ENCODE data around the gene PANK1.
"Not testable (repeated sequence)": the region's sequence is repeated elsewhere in the genome, so short reads cannot be mapped to it uniquely, and the experiment has no call there.

PANK1 gene

GRCh38 chr10:89546651-89547050 is 98.4 kb downstream of the PANK1 start:
- TF ChIP-seq ZNF8 (CRISPR knock-in tag; IDR thresholded peaks at IDR 0.05): peak; percentile 78
- not testable (repeated sequence) for ATAC-seq

- no peak for TF ChIP-seq GLIS3 (CRISPR knock-in tag; IDR thresholded peaks at IDR 0.05)
- TF ChIP-seq BACH2 (CRISPR knock-in tag; IDR thresholded peaks at IDR 0.05; ENCODE audit: borderline replicate concordance): no peak
- no peak for TF ChIP-seq OSR1 (CRISPR knock-in tag; IDR thresholded peaks at IDR 0.05)
- no peak for TF ChIP-seq ZC3H10 (CRISPR knock-in tag; IDR thresholded peaks at IDR 0.05)
- TF ChIP-seq RARB (CRISPR knock-in tag; IDR thresholded peaks at IDR 0.05): no peak
- TF ChIP-seq ZFP3 (CRISPR knock-in tag; IDR thresholded peaks at IDR 0.05): no peak
- no peak for TF ChIP-seq TOX (CRISPR knock-in tag; IDR thresholded peaks at IDR 0.05; ENCODE audit: borderline replicate concordance)
- TF ChIP-seq, protein P1, sequence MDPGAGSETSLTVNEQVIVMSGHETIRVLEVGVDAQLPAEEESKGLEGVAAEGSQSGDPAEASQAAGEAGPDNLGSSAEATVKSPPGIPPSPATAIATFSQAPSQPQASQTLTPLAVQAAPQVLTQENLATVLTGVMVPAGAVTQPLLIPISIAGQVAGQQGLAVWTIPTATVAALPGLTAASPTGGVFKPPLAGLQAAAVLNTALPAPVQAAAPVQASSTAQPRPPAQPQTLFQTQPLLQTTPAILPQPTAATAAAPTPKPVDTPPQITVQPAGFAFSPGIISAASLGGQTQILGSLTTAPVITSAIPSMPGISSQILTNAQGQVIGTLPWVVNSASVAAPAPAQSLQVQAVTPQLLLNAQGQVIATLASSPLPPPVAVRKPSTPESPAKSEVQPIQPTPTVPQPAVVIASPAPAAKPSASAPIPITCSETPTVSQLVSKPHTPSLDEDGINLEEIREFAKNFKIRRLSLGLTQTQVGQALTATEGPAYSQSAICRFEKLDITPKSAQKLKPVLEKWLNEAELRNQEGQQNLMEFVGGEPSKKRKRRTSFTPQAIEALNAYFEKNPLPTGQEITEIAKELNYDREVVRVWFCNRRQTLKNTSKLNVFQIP (CRISPR knock-in tag; IDR thresholded peaks at IDR 0.05; ENCODE audit: borderline replicate concordance, low read depth): no peak
- no peak for TF ChIP-seq TCF4 (CRISPR knock-in tag; IDR thresholded peaks at IDR 0.05; ENCODE audit: borderline replicate concordance)
- TF ChIP-seq CSDC2 (CRISPR knock-in tag; IDR thresholded peaks at IDR 0.05): no peak
- TF ChIP-seq, protein P2, sequence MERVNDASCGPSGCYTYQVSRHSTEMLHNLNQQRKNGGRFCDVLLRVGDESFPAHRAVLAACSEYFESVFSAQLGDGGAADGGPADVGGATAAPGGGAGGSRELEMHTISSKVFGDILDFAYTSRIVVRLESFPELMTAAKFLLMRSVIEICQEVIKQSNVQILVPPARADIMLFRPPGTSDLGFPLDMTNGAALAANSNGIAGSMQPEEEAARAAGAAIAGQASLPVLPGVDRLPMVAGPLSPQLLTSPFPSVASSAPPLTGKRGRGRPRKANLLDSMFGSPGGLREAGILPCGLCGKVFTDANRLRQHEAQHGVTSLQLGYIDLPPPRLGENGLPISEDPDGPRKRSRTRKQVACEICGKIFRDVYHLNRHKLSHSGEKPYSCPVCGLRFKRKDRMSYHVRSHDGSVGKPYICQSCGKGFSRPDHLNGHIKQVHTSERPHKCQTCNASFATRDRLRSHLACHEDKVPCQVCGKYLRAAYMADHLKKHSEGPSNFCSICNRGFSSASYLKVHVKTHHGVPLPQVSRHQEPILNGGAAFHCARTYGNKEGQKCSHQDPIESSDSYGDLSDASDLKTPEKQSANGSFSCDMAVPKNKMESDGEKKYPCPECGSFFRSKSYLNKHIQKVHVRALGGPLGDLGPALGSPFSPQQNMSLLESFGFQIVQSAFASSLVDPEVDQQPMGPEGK (CRISPR knock-in tag; IDR thresholded peaks at IDR 0.05; ENCODE audit: borderline replicate concordance): no peak
- TF ChIP-seq, protein P3, sequence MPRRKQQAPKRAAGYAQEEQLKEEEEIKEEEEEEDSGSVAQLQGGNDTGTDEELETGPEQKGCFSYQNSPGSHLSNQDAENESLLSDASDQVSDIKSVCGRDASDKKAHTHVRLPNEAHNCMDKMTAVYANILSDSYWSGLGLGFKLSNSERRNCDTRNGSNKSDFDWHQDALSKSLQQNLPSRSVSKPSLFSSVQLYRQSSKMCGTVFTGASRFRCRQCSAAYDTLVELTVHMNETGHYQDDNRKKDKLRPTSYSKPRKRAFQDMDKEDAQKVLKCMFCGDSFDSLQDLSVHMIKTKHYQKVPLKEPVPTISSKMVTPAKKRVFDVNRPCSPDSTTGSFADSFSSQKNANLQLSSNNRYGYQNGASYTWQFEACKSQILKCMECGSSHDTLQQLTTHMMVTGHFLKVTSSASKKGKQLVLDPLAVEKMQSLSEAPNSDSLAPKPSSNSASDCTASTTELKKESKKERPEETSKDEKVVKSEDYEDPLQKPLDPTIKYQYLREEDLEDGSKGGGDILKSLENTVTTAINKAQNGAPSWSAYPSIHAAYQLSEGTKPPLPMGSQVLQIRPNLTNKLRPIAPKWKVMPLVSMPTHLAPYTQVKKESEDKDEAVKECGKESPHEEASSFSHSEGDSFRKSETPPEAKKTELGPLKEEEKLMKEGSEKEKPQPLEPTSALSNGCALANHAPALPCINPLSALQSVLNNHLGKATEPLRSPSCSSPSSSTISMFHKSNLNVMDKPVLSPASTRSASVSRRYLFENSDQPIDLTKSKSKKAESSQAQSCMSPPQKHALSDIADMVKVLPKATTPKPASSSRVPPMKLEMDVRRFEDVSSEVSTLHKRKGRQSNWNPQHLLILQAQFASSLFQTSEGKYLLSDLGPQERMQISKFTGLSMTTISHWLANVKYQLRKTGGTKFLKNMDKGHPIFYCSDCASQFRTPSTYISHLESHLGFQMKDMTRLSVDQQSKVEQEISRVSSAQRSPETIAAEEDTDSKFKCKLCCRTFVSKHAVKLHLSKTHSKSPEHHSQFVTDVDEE (CRISPR knock-in tag; IDR thresholded peaks at IDR 0.05): no peak
- no peak for TF ChIP-seq CSRNP3 (CRISPR knock-in tag; IDR thresholded peaks at IDR 0.05)
- TF ChIP-seq ARNTL (CRISPR knock-in tag; IDR thresholded peaks at IDR 0.05; ENCODE audit: borderline replicate concordance, low read depth): no peak
Observed at GRCh38 chr10:89543841-89544240, 101.2 kb downstream of the PANK1 start.

GRCh38 chr10:89540420-89540949 is 104.6 kb downstream of the PANK1 start:
- TF ChIP-seq, protein P3 (CRISPR knock-in tag; IDR thresholded peaks at IDR 0.05): no peak
- no peak for TF ChIP-seq PPARA (CRISPR knock-in tag; IDR thresholded peaks at IDR 0.05; ENCODE audit: borderline replicate concordance)
- TF ChIP-seq, protein P2 (CRISPR knock-in tag; IDR thresholded peaks at IDR 0.05; ENCODE audit: borderline replicate concordance): no peak
- TF ChIP-seq ZNF565 (CRISPR knock-in tag; conservative IDR thresholded peaks at IDR 0.05; ENCODE audit: low read depth): no peak
- TF ChIP-seq ARNTL (CRISPR knock-in tag; IDR thresholded peaks at IDR 0.05; ENCODE audit: borderline replicate concordance, low read depth): no peak
- no peak for TF ChIP-seq ESRRG (CRISPR knock-in tag; IDR thresholded peaks at IDR 0.05)
- ATAC-seq: peak; percentile 85

More at GRCh38 chr10:89543841-89544240, 101.2 kb downstream of the PANK1 start:
- no peak for ATAC-seq

All from SK-N-SH treated with all-trans-retinoic acid at 6 μM for 48 hours (cell line).